ENCODE measurements around the gene IFITM10.

IFITM10 gene

DNA sequence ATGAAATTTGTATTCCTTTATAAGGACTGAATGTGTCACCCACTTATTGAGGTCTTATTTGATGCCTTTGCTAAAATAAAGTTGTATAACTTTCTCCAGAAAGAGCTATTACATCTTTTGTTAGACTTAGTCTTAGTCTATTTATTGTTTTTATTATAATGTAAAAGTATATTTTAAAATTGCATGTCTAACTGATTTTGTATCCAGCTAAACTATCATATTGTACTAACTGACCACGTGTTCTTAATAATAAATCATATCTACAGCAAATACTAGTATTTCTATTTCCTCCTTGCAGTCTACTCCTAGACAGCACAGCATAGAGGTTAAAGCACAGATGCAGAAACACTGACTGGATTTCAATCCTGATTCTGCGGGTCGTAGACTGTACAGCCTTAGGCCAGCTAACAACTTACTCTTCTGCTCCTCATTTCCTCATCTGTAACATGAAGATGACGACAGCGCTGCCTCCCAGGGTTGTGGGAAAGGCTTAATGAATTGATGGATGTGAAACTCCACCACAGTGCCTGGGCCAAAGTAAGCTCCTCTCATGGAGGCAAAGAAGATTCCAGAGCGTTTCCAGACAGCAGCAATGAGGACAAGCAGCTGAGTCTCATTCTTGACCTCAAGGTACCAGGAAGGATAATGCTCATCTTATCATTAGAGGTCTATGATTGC lies 13.2 kb downstream of the IFITM10 start:
- no peak for DNase-seq (ENCODE audit: low read depth)
- TF ChIP-seq CTCF (IDR thresholded peaks at IDR 0.05; ENCODE audit: low read depth, low read length) (no peak), MAX (IDR thresholded peaks at IDR 0.05; ENCODE audit: low read depth, low read length) (no peak), MYC (IDR thresholded peaks at IDR 0.05; ENCODE audit: low read depth, low read length) (no peak), POLR2A (IDR thresholded peaks at IDR 0.05; ENCODE audit: extremely low read depth, insufficient read length) (no peak)

DNA sequence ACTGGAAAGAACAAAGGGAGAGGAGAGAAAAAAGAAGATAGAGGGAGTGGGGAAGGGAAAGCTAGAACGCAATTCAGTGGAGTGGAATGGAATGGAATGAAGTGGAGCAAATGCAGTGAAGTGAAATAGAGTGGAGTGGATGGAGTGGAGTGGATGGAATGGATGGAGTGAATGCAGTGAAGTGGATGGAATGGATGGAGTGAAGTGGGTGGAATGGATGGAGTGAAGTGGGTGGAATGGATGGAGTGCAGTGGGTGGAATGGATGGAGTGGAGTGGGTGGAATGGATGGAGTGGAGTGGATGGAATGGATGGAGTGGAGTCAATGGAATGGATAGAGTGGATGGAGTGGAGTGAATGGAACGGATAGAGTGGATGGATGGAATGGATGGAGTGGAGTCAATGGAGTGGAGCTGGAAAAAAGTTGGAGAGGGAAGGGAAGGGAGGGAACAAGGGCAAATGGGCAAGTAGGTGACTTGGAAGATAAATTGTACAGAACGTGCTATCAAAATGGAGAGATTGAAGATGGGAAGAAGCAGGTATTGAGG lies 13.9 kb downstream of the IFITM10 start:
- TF ChIP-seq MYC (IDR thresholded peaks at IDR 0.05; ENCODE audit: low read depth, low read length) = no peak
- no peak for TF ChIP-seq MAX (IDR thresholded peaks at IDR 0.05; ENCODE audit: low read depth, low read length)
- TF ChIP-seq CTCF (IDR thresholded peaks at IDR 0.05; ENCODE audit: low read depth, low read length) = no peak
- no peak for TF ChIP-seq POLR2A (IDR thresholded peaks at IDR 0.05; ENCODE audit: extremely low read depth, insufficient read length)
- no peak for DNase-seq (ENCODE audit: low read depth)
- no peak overlapping the region for H3K4me3 ChIP-seq (ENCODE audit: low read depth, low read length)

More for the DNA sequence above, 13.2 kb downstream of the IFITM10 start:
- no peak overlapping the region for H3K4me3 ChIP-seq (ENCODE audit: low read depth, low read length)

DNA sequence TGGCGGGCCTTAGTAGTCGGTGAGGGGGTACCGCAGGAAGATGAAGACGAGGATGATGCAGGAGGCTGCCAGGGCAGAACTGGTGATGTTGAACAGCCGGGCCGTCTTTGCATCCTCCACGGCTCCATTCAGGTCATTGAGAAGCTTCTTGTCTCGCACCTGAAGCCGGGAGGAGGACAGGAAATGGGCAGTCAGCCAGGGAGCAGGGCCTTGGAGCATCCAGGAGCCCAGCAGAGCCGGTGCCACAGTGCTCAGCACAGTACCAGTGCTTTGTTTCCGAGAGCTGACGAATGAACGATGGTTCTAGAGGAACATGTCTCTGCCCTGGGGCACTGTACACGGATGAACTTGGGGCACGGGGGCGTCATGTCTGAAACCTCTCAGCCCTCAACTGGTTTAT lies 15.1 kb downstream of the IFITM10 start:
- TF ChIP-seq CTCF (IDR thresholded peaks at IDR 0.05; ENCODE audit: low read depth, low read length) = no peak
- no peak for TF ChIP-seq MYC (IDR thresholded peaks at IDR 0.05; ENCODE audit: low read depth, low read length)
- no peak for TF ChIP-seq MAX (IDR thresholded peaks at IDR 0.05; ENCODE audit: low read depth, low read length)
- no peak for TF ChIP-seq POLR2A (IDR thresholded peaks at IDR 0.05; ENCODE audit: extremely low read depth, insufficient read length)
- DNase-seq (ENCODE audit: low read depth) = no peak
- H3K4me3 ChIP-seq (ENCODE audit: low read depth, low read length) = no peak overlapping the region

DNA sequence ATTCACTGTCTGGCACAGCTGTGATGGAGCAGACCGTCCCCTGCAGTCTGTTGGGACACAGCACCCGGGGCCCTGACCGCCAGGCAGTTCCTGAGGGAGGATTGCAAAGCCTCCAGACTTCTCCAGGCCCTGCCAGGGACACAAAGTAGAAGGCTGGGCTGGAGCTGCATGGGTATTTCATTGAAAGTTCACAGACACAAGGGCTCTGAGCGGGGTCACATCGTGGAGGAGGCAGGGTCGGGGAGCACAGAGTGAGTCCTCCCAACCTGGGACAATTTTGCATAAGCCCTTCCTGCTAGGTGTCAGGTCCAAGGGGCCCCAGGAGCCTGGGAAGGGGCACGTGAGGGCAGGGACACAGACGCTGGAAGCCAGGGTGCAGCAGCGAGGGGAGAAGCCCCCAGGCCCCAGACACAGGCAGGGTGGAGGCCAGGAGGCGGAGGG lies 15.7 kb downstream of the IFITM10 start:
- H3K4me3 ChIP-seq (ENCODE audit: low read depth, low read length) = no peak overlapping the region
- TF ChIP-seq CTCF (IDR thresholded peaks at IDR 0.05; ENCODE audit: low read depth, low read length) = no peak
- no peak for TF ChIP-seq MYC (IDR thresholded peaks at IDR 0.05; ENCODE audit: low read depth, low read length)
- no peak for TF ChIP-seq MAX (IDR thresholded peaks at IDR 0.05; ENCODE audit: low read depth, low read length)
- no peak for TF ChIP-seq POLR2A (IDR thresholded peaks at IDR 0.05; ENCODE audit: extremely low read depth, insufficient read length)
- DNase-seq (ENCODE audit: low read depth) = no peak

- no peak for DNase-seq (ENCODE audit: low read depth)
- TF ChIP-seq MAX (IDR thresholded peaks at IDR 0.05; ENCODE audit: low read depth, low read length) = no peak
- TF ChIP-seq CTCF (IDR thresholded peaks at IDR 0.05; ENCODE audit: low read depth, low read length) = no peak
- no peak for TF ChIP-seq POLR2A (IDR thresholded peaks at IDR 0.05; ENCODE audit: extremely low read depth, insufficient read length)
- no peak for TF ChIP-seq MYC (IDR thresholded peaks at IDR 0.05; ENCODE audit: low read depth, low read length)
Observed at GRCh38 chr11:1733716-1734640, 16.4 kb downstream of the IFITM10 start.

More at GRCh38 chr11:1733716-1734640, 16.4 kb downstream of the IFITM10 start:
- H3K4me3 ChIP-seq (ENCODE audit: low read depth, low read length) = no peak overlapping the region

Data from NB4 (cell line).